Fibroblast of gingiva (primary cell): ENCODE results near the gene IVL.

ENCODE experiments used
- DNase-seq: peaks from one replicate; pipeline ENCODE4 v3.0.0-alpha.2; 2011; ENCODE audit warnings: low read depth

Gene IVL

DNA sequence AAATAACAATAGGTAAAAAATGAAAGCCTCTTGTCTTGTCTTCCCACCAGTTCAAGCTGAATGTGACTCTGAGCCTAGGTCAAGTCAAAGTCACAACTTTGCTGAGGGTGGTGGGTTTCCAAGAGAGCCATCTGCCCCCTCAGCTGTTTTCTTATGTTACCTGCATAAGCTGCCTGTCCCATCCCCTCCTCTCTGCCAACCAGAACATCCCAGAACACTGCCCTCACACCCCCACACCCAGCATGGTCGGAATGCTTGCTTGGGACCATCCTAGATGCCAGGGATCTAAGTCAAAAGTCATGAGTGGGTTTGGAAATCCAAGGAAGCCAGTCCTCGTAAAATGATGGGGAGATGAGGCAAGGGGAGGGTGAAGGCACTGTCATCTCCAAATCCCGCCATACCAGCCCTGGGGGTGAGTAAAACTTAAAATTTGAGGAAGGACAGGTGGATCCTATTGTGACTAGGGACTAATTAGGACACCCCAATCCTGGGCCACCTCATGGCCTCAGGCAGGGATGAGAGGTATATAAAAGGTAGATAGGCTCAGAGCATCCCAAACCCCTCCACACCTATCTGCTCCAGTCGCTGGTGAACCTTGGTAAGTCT, 38.4 kb downstream of the IVL start, which contains the start of gene SPRR5:
Gene SPRR5 (plus strand): TSS at position 556 of the 606 bp plus-strand sequence. CDS start 1,349 bp downstream, outside the sequence.
- no peak for DNase-seq

DNA sequence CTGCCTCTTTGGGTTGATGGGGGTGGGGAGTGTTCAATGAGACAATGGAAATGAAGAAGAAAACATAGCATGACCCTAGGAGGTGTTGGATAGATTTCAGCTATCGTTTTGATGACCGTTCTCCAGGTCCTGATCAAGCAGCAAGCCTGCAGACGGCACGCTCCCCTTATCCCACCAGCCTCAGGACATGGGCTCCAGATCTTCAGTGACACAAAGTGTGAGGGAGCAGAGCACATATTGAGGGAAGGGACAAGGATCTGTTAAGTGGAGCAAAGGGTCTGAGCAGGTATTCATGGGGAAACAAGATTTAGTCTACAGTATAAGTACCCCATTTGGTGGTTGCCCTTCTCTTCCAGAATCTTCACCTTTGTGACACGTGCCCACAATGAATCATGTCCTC, 43.4 kb downstream of the IVL start:
- DNase-seq: no peak

DNA sequence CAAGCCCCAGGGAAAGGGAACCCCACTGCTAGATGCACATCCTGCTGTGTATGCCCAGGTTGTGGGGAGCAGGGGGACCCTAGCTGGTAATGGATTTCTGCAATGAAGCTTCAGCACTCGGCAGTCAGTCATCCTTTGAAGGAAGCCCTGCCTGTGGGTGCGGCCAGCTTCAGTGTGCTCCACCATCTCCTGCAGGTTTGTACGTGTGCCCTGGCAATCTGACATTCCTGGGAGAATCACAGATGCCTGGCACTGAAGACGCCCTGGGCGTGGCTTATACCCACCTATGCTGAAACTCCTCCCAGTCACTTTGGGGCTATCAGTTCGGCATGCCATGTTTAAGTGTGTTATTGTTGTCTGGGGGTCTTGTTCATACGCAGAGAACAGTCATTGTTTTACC, 45.4 kb downstream of the IVL start:
- no peak for DNase-seq

DNA sequence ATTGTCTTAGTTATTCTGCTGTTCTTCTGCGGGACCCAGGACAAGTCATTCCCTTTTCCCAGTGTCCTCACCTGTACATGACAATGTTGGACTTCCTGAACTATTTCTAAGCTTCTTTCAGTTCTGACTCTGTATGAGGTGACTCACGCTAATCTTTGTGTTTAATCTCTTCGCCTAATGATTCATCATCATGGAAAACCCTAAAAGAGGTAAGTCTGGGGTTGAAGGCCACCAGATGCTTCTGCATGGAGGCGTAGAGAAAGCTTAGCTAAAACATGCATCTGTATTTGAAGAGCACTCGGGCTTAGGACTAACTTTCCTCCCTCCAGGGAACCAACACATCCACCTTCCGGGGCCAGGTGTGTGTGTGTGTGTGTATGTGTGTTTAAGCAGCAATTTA, 46.1 kb downstream of the IVL start:
- DNase-seq: no peak

DNA sequence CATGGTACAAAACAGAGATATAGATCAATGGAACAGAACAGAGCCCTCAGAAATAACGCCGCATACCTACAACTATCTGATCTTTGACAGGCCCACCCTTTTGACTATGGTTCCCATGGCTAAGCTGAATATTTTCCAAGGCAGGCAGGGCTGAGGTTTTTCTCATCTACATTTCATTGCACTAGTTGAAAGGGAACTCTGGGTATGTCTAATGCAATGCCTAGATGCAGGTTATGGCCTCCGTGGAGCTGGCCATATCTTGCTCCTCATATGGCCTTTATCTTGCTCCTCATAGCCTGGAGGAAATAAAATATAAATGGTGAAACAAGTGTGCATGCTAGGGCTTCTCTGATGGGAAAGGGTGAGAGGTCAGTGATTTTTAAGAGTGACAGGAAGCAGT, 49.2 kb downstream of the IVL start:
- no peak for DNase-seq

DNA sequence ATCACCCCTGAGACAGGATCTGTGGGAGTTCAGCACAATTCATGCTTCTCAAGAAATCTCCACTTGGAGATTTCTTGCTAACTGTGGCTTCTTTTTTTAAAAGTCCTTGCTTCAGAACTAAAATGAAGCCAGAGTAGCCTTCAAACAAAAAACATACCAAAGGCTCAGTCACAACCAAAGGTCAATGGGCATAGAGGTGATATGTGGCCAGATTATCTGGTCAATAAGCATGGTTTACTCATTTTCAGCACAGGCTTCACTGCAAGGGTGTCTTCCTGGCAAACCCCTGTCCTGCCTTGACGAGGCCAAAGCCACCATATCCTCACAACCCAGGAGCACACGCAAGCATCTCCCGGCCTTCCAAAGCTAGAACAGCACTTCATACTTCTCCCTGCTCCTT, 50.9 kb downstream of the IVL start:
- DNase-seq: no peak

DNA sequence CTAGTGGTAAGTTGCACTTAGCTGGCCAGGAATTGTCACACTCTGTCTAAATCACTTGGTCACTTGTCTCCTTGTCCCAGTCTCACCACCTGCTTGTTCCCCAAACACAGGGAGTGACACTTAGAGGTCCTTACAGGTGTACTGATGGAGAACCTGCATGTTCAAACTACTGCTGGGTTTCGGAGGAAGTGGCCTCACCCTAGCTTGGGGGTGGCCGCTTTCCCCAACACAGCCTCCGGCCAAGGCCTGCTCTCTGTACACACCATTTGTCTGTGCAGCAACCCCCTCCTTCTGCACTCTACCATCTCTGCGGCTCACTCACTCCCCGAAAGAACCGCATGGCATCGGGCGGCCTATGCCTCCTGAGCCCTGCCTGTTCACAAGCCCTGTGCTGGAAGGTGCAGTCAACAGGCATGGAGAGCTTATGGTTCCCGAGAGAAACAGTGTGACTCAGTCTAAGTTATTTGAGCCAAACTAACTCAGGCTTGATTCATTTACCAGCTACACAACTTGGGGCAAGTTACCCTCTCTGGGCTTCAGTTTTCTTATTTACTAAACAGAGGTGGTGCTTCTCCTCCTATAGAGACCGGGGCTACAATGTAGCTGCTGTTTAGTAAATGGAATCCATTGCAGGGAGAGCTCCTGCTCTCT, 51.6 kb downstream of the IVL start:
- no peak for DNase-seq

DNA sequence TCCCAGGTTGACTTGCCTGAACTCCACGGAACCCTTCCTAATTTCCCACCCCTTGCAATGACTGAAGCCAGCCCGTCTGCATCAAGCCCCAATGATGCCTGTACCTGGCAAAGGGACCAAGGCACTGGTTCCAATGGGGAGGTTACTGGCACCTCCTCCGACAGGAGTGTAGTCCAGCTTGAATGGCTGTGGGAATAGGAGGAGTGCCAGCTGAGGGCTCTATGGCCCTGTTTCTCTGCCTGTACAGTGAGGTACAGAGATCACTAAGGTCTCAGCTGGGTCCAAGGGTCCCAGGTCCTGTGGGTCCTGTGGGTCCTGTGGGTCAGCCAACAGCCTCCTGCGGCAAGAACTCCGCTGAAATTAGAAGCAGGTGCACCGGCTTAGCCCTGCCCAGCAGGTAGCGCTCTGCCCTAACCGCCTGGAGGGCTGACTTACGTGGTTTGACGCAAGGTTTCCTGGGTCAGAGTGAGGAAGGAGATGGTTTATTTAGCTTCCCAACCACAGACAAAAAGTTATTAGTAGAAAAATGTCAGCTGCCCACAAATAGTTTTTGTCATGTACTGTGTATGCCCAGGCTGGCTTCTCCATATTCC, 52.2 kb downstream of the IVL start:
- no peak for DNase-seq
